GM12878 (cell line): ENCODE results near the gene PRR22. TPM values are rescaled to one million over a fixed set of nuclear protein-coding genes. Genes with fewer than 3 reads are reported as not detected.

Source experiments
- BACH1 ChIP-seq: fragments of 450-650 bp; IDR thresholded peaks from 2 replicates; pipeline ENCODE4 v1.6.1; 2017; ENCODE audit warnings: mild to moderate bottlenecking, borderline replicate concordance
- EED ChIP-seq: sonication (generic); IDR thresholded peaks from 2 replicates; pipeline ENCODE4 v1.6.1; 2016; ENCODE audit warnings: antibody characterized with exemption, low read depth
- EZH2 ChIP-seq: IDR thresholded peaks from 2 replicates; pipeline ENCODE4 v1.6.1; 2012; ENCODE audit warnings: low read depth, mild to moderate bottlenecking, control low read depth, inconsistent platforms, low read length, borderline replicate concordance; ENCODE audit not compliant: control insufficient read depth
- HDAC2 ChIP-seq: fragments of 200-600 bp; sonication (generic); IDR thresholded peaks from 2 replicates; pipeline ENCODE4 v1.6.1; 2017
- HDGF ChIP-seq: fragments of 450-650 bp; IDR thresholded peaks from 2 replicates; pipeline ENCODE4 v1.6.1; 2016; ENCODE audit warnings: antibody characterized with exemption
- IKZF1 ChIP-seq: fragments of 450-650 bp; conservative IDR thresholded peaks from 2 replicates; pipeline ENCODE4 v1.6.1; 2017; ENCODE audit warnings: antibody characterized with exemption, mild to moderate bottlenecking
- IRF4 ChIP-seq: IDR thresholded peaks from 2 replicates; pipeline ENCODE4 v1.6.1; 2011; ENCODE audit warnings: low read depth, low read length
- KAT2A ChIP-seq: conservative IDR thresholded peaks from 2 replicates; pipeline ENCODE4 v1.6.1; 2011; ENCODE audit warnings: low read depth, low read length; ENCODE audit not compliant: control insufficient read depth
- MXI1 ChIP-seq: fragments of 150-350 bp; IDR thresholded peaks from 2 replicates; pipeline ENCODE4 v1.6.1; 2011; ENCODE audit warnings: low read depth, mild to moderate bottlenecking, inconsistent platforms, low read length, improper control_type of control experiment
- NFYA ChIP-seq: IDR thresholded peaks from 2 replicates; pipeline ENCODE4 v1.6.1; 2011; ENCODE audit warnings: low read depth, mild to moderate bottlenecking, low read length, improper control_type of control experiment, borderline replicate concordance
- NR2C1 ChIP-seq: fragments of 450-650 bp; IDR thresholded peaks from 2 replicates; pipeline ENCODE4 v1.6.1; 2017; ENCODE audit warnings: antibody characterized with exemption, mild to moderate bottlenecking, moderate library complexity
- PAX5 ChIP-seq: IDR thresholded peaks from 2 replicates; pipeline ENCODE4 v1.6.1; 2011; ENCODE audit warnings: low read depth, low read length, borderline replicate concordance
- RAD21 ChIP-seq: IDR thresholded peaks from 2 replicates; pipeline ENCODE4 v1.6.1; 2011; ENCODE audit warnings: mild to moderate bottlenecking, low read depth, low read length, moderate library complexity; ENCODE audit not compliant: insufficient read depth
- RB1 ChIP-seq: fragments of 450-650 bp; formaldehyde crosslinking; IDR thresholded peaks from 2 replicates; pipeline ENCODE4 v1.6.1; 2017; ENCODE audit warnings: mild to moderate bottlenecking, borderline replicate concordance
- RBBP5 ChIP-seq: fragments of 200-600 bp; sonication (generic); conservative IDR thresholded peaks from 2 replicates; pipeline ENCODE4 v1.6.1; 2016
- SREBF2 ChIP-seq: IDR thresholded peaks from 2 replicates; pipeline ENCODE4 v1.6.1; 2012; ENCODE audit warnings: mild to moderate bottlenecking, low read length
- SRF ChIP-seq, 2 experiments: IDR thresholded peaks; 2 replicates each; pipeline ENCODE4 v1.6.1; 2011; ENCODE audit warnings: low read depth in 2 of 2, low read length in 2 of 2, mild to moderate bottlenecking in 1 of 2, moderate library complexity in 1 of 2
- TCF3 ChIP-seq: IDR thresholded peaks from 2 replicates; pipeline ENCODE4 v1.6.1; 2012; ENCODE audit warnings: low read depth, mild to moderate bottlenecking, low read length, borderline replicate concordance; ENCODE audit not compliant: insufficient read depth
- YBX1 ChIP-seq: fragments of 450-650 bp; IDR thresholded peaks from 2 replicates; pipeline ENCODE4 v1.6.1; 2016; ENCODE audit warnings: antibody characterized with exemption
- YY1 ChIP-seq: IDR thresholded peaks from 2 replicates; pipeline ENCODE4 v1.6.1; 2011; ENCODE audit warnings: low read depth, mild to moderate bottlenecking, low read length
- ZBED1 ChIP-seq: IDR thresholded peaks from 2 replicates; pipeline ENCODE4 v1.6.1; 2016; ENCODE audit warnings: borderline replicate concordance
- ZSCAN29 ChIP-seq: fragments of 450-650 bp; IDR thresholded peaks from 2 replicates; pipeline ENCODE4 v1.6.1; 2017; ENCODE audit warnings: mild to moderate bottlenecking, moderate library complexity
- polyA plus RNA-seq, 11 experiments: library from polyadenylated mRNA; depleted of rRNA in 4 of 11; unstranded in 6 of 11; stranded (reverse) in 5 of 11; fragments of >200 nt; fragmentation: Nextera tagmentation in 4 of 11; fragmentation: Illumina TruSeq in 1 of 11; extraction: Ambion mirVana in 4 of 11; extraction: Trizol in 1 of 11; gene quantifications; 1 replicate in 1 of 11; 2 replicates in 10 of 11; pipeline versions ENCODE4 v1.2.1 to v1.2.3, GENCODE V29; 2011 to 2016; ENCODE audit warnings: inconsistent platforms in 2 of 11, missing spikeins in 2 of 11, low read depth in 1 of 11
- total RNA-seq, 4 experiments: library from RNA; depleted of rRNA in 3 of 4; stranded (reverse); fragments of >200 nt in 3 of 4; fragmentation: Illumina TruSeq in 1 of 4; extraction: Trizol in 1 of 4; gene quantifications; 2 replicates each; pipeline versions ENCODE4 v1.2.1 to v1.2.3, GENCODE V29; 2013 to 2021
- TF ChIP-seq, protein P1 (sequence below): IDR thresholded peaks from 2 replicates; pipeline ENCODE4 v1.6.1; 2011; ENCODE audit warnings: borderline replicate concordance, low read depth, mild to moderate bottlenecking, moderate library complexity, mixed read lengths, low read length; ENCODE audit not compliant: insufficient read depth; ENCODE audit errors: extremely low read length
- TF ChIP-seq, protein P2 (sequence below): fragments of 450-650 bp; IDR thresholded peaks from 2 replicates; pipeline ENCODE4 v1.6.1; 2016; ENCODE audit warnings: mild to moderate bottlenecking
- TF ChIP-seq, protein P3 (sequence below): IDR thresholded peaks from 2 replicates; pipeline ENCODE4 v1.6.1; 2011; ENCODE audit warnings: low read depth, low read length, improper control_type of control experiment, borderline replicate concordance
- TF ChIP-seq, protein P4 (sequence below): fragments of 450-650 bp; IDR thresholded peaks from 2 replicates; pipeline ENCODE4 v1.6.1; 2014; ENCODE audit warnings: mild to moderate bottlenecking

The PRR22 gene
- total and polyA plus RNA-seq, 10 of the 15 experiments (the other 5 are each of a cell fraction or from before 2014, with no cell fraction given): 0.31 to 4.4 (median 1.3) TPM; not detected in 2

DNA sequence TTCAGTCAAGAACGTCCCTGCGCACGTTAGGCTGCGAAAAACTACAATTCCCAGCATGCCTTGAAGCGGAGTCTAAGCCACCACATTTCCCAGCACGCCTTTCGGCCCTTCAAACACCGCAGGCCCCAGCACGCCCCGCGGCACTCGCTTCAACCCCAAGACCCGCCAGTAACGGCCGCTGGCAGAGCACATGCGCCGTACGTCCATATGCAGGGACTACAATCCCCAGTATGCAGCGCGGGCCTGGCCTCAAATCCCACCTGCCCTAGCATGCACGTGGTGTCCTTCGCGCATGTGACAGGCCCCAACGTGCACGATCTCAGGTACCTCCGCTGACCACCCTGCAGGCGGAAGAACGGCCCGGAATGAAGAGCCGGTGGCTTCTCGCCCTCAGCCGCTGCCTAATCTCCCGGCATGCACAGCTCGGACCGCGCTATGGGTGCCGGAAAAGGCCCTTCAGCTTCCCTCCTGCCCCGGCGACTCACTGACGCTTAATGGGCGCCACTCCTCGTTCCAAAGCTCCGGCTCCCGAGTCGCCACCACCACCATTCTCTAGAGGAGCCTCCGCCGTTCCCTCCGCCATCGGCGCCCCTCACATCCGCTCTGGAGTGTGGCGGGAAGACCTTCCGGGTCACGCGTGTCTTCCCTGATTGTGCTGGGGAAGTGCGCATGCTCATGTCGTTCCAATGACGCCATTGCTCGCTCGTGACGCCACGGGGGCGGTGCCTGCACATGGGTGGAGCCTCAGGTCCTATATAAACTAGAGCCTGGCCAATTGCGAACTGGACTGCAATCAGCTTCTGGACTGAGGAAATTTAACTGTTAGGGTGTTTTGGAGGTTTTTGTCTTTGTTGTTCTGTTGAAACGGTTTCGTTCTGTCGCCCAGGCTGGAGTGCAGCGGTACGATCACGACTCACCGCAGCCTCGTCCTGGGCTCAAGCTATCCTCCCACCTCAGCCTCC lies 6.3 kb upstream of the PRR22 start, which contains the start of gene DUS3L (continued):
- TF ChIP-seq ZBED1 (no peak), NR2C1 (peak; percentile 98), KAT2A (no peak), IKZF1 (peak; percentile 98), ZSCAN29 (no peak), SRF (IDR thresholded peaks at IDR 0.05; ENCODE audit: low read depth in 2 of 2, low read length in 2 of 2) (no peak), EED (no peak), BACH1 (peak; percentile 65; the same call in 1 of the 2 replicates), RB1 (peak; percentile 89; the same call in 1 of the 2 replicates), NFYA (no peak), YBX1 (no peak), YY1 (peak; percentile 86), TCF3 (0 out of 2 replicates have a peak, but pooled peaks have one; percentile 13), IRF4 (no peak), HDAC2 (peak; percentile 59; the same call in 1 of the 2 replicates), RBBP5 (no peak; the same call in 1 of the 2 replicates), EZH2 (no peak), PAX5 (peak; percentile 51; the same call in 1 of the 2 replicates), HDGF (peak; percentile 95; the same call in 1 of the 2 replicates), RAD21 (no peak), MXI1 (peak; percentile 97), SREBF2 (no peak)
- TF ChIP-seq, protein P1, sequence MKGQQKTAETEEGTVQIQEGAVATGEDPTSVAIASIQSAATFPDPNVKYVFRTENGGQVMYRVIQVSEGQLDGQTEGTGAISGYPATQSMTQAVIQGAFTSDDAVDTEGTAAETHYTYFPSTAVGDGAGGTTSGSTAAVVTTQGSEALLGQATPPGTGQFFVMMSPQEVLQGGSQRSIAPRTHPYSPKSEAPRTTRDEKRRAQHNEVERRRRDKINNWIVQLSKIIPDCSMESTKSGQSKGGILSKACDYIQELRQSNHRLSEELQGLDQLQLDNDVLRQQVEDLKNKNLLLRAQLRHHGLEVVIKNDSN: peak; percentile 95
- TF ChIP-seq, protein P2, sequence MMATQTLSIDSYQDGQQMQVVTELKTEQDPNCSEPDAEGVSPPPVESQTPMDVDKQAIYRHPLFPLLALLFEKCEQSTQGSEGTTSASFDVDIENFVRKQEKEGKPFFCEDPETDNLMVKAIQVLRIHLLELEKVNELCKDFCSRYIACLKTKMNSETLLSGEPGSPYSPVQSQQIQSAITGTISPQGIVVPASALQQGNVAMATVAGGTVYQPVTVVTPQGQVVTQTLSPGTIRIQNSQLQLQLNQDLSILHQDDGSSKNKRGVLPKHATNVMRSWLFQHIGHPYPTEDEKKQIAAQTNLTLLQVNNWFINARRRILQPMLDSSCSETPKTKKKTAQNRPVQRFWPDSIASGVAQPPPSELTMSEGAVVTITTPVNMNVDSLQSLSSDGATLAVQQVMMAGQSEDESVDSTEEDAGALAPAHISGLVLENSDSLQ: peak; percentile 72
- TF ChIP-seq, protein P3, sequence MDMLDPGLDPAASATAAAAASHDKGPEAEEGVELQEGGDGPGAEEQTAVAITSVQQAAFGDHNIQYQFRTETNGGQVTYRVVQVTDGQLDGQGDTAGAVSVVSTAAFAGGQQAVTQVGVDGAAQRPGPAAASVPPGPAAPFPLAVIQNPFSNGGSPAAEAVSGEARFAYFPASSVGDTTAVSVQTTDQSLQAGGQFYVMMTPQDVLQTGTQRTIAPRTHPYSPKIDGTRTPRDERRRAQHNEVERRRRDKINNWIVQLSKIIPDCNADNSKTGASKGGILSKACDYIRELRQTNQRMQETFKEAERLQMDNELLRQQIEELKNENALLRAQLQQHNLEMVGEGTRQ: peak; percentile 96
- TF ChIP-seq, protein P4, sequence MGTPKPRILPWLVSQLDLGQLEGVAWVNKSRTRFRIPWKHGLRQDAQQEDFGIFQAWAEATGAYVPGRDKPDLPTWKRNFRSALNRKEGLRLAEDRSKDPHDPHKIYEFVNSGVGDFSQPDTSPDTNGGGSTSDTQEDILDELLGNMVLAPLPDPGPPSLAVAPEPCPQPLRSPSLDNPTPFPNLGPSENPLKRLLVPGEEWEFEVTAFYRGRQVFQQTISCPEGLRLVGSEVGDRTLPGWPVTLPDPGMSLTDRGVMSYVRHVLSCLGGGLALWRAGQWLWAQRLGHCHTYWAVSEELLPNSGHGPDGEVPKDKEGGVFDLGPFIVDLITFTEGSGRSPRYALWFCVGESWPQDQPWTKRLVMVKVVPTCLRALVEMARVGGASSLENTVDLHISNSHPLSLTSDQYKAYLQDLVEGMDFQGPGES: no peak
